Tongue (tissue), 2 donors: ENCODE data around the gene NCBP2. TPM values are rescaled to one million over a fixed set of nuclear protein-coding genes. Genes with fewer than 3 reads are reported as not detected.
"Not testable (repeated sequence)": the region's sequence is repeated elsewhere in the genome, so short reads cannot be mapped to it uniquely, and the experiment has no call there.

Experiments used
- DNase-seq: peaks from one replicate; pipeline ENCODE4 v3.0.0-alpha.2; 2015
- total RNA-seq: library from RNA; depleted of rRNA; stranded (reverse); fragments of >200 nt; gene quantifications from one replicate; pipeline ENCODE4 v1.2.3, GENCODE V29; 2014

NCBP2 gene
- total RNA-seq, 1 donor from 2014 or later = 45.7 TPM

DNA sequence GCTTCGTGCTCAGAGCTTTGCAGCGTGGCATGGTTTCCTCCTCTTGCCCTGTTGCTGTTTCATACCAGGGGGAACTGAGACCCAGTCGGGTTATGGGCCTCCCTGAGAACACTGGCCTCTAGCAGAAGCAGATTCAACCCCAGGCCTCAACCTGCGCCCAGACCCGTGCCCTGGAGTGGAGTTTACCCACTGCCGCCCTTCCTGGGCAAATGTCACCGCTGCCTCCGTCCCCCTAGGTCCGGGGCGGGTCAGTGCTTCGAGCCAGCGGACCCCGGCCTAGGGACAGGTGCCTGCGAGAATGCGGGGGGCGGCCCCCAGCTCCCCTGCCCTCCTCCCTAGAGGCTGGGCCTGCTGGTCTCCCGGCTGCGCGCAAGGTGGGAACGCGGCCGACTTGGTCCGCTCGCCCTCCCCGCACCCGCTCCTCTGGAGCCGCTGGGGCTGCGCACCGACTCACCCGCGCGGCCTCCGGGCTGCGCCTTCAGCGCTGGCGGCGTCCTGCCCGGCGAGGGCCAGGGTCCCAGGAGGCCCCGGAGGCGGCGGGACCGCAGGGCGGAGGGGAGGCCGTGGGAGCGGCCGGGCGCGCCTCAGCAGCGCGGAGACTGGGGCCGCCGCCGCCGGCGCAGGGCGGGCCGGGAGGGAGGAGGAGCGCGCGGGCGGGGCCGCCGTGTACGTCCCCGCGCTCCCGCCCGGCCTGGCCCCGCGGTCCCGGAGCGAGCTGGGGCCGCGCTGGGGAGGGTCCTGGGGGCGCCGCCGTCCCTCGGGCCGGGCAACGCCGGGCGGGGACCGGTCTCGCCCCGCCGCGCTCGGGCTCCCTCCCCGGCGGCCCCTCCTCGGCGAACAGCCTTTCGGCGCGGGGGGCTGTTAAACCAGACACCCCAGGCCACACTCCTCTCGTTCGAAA is 26.2 kb upstream of the NCBP2 start, which contains the start of gene PIGZ:
TSS of gene PIGZ (minus strand) at position 601 of the 901 bp plus-strand sequence. CDS start 16,802 bp downstream, outside the sequence.
- peak; percentile 44 for DNase-seq

DNA sequence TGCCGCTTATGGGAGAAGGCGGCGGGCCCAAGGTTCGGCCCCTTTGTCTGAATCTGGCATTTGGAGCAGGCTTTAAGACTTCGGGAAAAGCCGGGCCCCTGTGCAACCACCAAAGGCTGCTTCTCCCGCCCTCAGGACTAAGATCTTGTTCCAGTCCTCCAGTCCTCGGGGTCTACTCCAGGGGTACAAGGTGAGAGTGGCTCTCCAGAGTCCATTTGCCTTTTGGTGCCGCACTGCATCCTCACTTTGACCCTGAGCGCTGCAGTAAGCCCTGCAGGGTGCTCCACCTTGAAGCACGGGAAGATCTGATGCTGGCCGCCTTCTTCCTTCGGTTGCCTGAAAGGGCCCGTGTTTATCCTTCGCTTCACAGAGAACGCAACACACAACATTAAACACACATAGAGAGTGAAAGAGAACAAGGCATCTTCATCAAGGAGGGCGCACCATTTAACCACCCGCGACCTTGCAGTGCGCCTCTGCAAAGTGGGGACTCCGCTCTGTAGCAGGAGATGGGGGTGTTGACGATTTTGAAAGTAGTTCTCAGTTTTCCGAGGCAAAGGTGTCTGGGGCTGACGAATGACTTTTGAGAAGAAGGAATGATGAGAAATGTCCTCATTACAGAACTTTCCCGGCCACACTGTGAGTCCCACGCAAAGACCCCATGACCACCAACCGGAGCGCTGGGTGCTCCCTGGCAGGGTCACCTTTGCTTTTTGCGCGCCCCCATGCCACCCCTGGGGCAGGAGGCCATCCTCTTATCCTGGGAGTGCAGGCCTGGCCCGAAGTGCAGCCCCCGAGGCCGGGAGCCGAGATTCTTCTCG is 25.3 kb upstream of the NCBP2 start:
- no peak for DNase-seq

DNA sequence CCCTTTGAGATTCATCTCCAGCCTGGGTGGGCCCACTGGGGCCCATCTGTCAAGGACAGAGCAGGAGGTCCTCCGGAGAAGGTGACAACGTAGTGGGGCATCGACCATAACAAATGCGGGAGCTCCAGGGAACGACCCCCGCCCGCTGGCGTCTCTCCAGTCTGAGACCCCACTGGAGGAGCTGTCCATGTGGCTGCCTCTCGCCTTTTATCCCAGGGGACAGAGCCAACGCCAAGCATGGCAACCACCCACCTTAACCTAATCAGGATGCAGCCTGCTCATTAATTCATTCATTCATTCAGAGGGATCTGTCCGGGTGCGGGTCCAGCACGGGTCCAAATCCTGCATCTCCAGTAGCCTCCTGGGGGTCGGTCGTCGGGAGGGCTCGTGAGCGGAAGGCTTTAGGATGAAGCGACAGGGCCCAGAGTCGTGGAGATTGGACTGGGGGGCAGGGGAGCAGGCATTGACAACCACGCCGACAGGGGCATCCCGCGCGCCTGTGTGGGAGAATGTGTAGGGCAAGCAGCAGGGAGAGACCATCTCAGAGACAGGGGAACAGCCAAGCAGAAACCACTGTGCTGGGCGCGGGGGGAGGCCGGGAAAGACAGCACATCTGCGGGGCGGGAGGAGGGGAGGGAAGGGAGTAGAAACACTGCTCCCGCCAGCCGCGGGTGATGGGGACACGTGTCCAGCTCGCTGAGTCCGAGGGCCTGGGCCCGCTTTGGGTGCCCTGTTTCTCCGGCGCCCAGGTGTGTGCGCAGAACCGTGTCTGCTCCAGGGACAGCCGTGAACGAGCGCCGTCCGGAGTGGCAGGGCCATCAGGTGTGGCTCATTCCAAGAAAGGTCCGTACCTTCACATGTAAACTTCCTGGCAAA is 24.4 kb upstream of the NCBP2 start:
- DNase-seq = peak; percentile 35

DNA sequence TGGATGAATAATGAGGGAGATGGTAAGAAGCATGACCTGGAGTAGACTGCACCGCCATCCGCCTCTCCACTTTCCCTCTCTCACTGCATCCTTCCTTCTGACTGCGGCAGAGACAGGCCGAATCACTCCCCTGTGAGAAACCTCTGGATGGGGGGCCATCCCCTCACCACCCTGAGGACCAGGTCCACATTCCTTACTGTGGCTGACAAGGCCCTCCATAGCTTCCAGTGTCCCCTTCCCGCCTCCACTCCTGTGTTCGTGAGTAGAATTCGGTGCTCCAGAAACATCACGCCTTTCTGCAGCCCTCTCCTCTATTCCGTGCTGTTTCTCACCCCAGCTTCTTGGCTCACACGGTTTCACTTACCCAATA is 23.5 kb upstream of the NCBP2 start:
- DNase-seq = no peak

DNA sequence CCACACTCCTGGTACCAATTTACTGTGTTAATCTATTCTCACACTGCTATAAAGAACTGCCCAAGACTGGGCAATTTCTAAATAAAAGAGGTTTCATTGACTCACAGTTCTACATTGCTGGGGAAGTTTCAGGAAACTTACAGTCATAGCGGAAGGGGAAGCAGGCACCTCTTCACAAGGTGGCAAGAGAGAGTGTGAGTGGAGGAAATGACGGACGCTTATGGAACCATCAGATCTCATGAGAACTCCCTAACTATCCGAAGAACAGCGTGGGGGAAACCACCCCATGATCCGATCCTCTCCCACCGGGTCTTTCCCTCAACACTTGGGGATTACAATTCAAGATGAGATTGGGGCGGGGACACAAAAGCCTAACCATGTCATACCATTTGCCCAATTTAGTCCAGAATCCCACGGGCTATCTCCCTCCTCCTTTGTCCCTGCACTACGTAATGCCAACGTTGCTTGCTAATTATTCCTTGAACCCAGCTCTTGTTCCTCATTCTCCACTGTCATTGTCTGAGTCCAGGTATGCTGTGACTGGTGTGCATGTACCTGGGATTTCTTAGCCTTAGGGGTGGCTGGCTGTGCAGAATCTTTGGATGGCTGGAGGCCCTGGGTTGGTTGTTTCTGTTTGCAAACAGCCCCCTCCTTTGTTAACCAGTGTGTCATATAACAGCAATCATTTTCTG is 22.9 kb upstream of the NCBP2 start:
- no peak for DNase-seq

DNA sequence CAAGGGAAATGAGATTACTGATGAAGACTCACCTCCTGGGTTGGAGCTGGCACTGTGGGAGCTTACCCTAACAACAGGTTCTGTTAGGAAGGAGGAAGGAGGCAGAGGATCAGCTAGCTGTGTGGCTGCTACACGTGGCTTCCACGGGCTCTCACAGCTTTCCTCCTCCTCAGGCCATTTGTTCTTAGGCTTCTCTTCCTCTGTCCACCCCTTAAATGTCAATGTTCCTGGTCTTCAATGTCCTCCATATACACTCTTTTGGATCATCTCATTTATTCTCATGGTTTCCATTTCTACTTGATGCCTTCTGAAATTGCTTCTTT is 21.3 kb upstream of the NCBP2 start:
- DNase-seq = no peak

DNA sequence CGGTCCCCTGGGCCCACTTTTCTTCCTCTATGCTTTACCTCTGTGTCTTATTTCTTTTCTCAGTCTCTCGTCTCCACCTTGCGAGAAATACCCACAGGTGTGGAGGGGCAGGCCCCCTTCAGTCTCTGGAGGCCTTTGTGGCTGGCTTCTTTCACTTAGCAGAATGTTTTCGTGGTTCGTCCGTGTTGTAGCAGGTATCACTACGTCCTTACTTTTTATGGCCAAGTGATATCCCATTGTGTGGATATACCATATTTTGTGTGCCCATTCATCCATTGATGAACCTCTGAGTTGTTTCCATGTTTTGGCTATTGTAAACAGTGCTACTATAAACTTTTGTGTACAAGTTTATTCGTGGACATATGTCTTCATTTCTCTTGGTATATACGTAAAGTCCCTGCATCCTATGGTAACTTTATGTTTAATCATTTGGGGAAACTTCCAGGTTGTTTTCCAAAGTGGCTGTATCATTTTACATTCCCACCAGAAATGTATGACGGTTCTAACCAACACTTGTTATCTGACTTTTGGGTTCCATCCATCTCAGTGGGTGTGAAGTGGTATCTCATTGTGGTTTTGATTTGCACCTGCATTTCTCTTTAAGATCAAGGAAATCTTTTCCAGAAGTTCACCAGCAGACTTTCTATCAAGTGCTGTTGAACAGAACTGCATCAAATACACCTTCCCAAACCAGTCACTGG is 20.8 kb upstream of the NCBP2 start:
- DNase-seq = no peak

DNA sequence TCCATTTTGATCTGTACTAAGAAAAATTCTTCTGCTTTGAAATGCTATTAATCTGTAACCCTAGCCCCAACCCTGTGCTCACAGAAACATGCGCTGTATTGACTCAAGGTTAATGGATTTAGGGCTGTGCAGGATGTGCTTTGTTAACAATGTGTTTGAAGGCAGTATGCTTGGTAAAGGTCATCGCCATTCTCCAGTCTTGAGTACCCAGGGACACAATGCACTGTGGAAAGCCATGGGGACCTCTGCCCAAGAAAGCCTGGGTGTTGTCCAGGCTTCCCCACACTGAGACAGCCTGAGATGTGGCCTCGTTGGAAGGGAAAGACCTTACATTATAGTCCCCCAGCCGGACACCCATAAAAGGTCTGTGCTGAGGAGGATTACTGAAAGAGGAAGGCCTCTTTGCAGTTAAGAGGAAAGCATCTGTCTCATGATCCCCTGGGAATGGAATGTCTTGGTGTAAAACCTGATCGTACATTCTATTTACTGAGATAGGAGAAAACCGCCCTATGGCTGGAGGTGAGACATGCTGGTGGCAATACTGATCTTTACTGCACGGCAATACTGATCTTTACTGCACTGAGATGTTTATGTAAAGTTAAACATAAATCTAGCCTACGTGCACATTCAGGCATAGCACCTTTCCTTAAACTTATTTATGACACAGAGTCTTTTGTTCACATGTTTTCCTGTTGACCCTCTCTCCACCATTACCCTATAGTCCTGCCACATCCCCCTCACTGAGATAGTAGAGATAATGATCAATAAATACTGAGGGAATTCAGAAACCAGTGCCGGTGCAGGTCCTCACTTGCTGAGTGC is 20.0 kb upstream of the NCBP2 start:
- DNase-seq = no peak

DNA sequence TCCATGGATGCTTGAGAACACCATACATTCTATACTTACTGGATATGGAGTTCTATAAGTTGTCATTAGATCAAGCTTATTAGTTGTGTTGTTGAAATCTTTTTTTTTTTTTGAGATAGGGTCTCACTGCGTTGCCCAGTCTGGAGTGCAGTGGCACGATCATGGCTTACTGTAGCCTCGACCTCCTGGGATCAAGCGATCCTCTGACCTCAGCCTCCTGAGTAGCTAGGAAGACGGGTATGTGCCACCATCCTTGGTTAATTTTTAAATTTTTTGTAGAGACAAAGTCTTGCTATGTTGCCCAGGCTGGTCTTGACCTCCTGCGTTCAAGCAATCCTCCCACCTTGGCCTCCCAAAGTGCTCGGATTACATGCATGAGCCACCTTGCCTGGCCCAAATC is 12.5 kb upstream of the NCBP2 start:
- no peak for DNase-seq

DNA sequence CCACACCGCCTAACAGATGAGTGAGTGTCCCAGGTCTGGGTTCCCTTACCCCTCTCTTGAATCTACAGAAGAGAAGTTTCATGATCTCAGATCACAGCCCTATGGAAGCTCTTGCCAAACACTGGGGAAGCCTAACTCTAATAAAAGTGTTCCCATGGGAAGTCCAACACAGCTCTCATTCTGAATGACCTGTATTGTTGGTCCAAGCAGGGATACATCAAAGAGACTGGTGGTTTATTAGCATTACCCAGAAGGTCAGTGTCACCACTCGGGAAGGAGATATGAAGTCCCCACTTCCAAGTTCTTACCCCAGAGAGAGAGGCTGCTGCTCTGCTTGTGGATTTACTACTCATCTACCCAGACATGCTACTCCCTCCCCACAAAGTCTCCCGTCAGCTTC is 9.0 kb upstream of the NCBP2 start:
- DNase-seq = no peak

DNA sequence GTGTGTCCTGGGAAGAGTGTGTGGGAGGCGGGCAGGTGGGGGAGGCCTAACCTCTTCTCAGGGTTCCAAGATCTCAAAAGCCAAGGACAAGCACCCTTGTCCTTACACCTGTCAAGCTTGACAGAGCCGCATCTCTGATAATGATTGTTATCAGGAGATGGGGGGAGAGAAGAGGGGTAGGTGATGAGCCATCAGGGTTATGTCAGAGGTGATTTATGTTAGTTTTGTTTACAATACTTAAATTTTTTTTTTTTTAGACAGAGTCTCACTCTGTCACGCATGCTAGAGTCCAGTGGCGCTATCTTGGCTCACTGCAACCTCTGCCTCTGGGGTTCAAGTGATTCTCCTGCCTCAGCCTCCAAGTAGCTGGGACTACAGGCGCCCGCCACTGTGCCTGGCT is 7.4 kb upstream of the NCBP2 start:
- no peak for DNase-seq

DNA sequence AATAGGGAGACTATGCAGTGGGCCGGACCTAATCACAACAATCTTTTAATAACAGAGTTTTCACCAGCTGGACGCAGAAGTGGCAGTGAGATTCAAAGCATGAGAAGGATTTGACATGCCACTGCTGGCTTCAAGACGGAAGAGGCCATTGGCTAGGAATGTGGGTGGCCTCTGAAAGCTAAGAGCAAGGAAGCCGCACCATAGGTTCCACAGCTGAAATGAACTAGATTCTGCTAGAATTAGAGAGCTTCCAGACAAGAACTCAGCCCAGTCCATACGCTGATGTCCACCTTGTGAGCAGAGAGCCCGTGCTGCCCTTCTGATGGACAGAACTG is 6.9 kb upstream of the NCBP2 start:
- DNase-seq = no peak

DNA sequence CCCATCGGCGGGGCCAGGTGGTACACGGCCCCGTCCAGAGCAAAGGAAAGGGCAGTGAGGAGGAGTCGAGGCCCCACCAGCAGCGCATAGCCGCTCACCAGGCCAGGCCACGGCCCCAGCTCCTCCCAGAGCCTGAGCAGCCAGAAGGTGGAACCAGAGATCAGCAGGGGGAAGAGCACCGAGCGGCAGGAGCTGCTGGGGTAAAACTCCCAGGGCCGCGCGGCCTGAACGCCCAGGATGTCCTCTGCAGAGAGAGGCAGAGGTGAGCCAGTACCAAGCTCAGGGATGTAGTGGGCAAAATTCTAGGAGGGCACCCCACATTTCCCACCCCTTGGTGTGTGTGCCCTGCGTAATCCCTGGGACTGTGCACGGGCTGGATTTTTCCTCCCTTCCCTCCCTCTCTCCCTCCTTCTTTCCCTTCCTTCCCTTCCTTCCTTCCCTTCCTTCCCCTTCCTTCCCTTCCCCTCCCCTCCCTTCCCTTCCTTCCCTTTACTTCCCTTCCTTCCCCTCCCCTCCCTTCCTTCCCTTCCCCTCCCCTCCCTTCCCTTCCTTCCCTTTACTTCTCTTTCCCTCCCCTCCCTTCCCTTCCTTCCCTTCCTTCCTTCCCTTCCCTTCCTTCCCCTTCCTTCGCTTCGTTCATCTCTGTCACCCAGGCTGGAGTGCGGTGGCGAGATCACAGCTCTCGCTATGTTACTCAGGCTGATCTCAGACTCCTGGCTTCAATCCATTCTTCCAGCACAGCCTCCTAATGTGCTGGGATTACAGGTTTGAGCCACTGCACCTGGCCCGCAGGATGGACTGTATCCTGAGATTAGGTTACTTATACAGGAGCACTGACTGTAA is 6.3 kb upstream of the NCBP2 start:
- peak; percentile 62 for DNase-seq

DNA sequence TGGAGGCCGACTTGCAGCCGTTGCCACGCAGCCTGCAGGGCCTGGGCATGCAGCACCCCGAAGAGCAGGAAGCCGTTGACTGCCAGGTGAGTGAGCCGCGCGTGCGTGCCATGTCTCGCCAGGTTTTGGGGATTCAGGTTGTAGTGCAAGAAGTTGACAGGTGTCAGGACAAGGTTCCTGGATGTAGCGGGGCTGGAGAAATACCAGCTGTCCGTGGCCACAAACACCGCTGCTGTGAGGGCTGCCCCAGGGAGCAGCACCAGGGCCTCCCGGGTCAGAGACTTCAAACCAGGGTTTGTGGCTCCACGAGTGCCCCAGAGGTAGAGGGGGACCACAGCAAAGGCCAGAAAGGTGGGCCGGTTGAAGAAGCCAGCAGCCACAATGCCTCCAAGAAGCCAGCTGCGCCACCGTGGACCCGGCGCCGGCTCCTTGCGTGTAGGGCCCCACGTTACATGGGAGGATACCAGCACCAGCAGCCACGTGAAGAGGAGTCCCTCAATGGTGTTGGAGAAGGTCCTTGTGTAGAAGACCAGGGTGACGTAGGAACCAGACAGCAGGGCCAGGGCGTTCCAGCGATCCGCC is 5.6 kb upstream of the NCBP2 start:
- no peak for DNase-seq

DNA sequence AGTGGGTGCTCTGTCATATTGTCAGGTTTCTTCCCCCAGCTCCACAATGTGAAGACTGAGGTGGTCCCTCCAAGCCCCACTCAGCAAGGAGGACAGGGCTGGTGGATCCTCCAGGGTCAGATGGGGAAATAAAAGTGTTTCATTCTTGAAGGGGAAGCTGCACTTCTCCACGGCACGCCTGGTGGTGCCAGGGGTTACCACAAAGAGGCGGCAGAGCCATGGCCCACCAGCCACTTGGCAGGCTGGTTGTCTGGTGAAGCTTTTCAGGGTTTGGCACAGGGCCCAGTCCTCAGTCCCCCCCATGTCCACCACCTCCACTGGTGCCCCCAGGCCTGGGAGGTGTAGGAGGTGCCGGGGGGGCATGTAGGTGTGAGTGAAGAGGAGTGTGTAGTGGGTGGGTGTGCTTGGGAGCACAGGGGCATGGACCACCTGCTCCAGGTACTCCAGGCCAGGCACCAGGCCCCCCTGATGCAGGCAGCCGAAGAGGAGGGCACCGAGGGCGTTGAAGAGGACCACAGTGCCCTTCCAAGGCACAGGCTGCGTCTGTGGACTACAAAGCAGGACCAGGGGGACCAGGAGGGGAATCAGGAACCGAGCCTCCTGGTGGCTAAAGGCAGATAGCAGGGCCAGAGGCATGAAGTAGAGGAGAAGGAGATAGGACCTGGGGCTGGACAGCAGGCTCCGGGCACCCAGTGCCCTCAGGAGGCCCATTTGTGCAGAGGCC is 5.0 kb upstream of the NCBP2 start:
- DNase-seq = no peak

DNA sequence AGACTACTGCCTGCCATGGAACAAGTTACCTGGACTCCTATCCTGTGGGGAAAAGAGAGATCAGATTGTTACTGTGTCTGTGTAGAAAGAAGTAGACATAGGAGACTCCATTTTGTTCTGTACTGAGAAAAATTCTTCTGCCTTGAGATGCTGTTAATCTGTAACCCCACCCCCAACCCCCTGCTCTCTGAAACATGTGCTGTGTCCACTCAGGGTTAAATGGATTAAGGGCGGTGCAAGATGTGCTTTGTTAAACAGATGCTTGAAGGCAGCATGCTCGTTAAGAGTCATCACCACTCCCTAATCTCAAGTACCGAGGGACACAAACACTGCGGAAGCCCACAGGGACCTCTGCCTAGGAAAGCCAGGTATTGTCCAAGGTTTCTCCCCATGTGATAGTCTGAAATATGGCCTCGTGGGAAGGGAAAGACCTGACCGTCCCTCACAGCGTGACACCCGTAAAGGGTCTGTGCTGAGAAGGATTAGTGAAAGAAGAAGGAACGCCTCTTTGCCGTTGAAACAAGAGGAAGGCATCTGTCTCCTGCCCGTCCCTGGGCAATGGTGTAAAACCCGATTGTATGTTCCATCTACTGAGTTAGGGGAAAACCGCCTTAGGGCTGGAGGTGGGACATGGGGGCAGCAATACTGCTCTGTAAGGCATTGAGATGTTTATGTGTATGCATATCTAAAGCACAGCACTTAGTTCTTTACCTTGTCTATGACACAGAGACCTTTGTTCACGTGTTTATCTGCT is 1.9 kb upstream of the NCBP2 start:
- not testable (repeated sequence) for DNase-seq

DNA sequence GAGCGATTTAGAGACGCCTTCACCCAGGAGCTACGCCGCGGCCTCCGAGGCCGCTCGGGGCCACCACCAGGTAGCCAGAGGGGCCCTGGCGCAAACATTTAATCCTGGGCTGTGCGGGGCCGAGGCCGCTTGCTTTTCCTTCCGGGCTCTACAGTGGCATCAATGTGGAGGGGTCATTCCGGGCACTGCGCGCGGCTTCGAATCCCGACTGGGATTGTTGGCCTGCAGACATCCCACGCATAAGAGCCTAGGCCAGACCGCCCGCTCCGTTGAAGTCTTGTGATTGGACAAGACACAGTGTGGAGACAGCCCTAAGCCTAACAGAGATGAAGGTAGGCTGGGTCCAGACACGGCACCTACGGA is 568 bp upstream of the NCBP2 start:
- peak; percentile 13 for DNase-seq

DNA sequence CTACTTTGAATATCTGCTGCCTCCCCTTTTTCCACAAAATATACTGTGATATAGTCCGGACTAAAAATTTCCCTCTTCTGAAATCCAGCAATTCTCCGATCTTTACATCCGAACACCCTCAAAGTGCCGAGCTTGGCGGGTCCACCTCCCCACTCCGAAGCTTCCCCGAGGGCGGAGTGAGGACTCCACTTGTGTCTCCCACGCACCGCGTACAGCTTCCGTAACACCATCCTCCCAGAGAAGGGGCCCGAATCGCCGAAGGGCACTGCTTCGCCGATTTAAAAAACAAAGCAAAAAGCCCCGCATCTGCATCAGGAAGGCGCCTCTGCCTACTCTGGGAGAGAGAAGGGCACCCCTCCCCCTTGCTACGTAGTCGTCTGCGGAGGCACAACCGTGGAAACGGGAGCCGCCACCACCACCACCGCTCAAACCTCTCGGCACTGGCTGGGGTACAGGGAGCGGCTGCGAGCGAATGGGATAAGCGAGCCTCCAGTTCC is 551 bp downstream of the NCBP2 start:
- DNase-seq = no peak
